ENCODE results near the gene BANF1.

The BANF1 gene

GRCh38 chr11:65977621-65978390 lies 24.5 kb upstream of the BANF1 start:
- no peak for TF ChIP-seq REST (IDR thresholded peaks at IDR 0.05; ENCODE audit: low read depth)
- TF ChIP-seq EP300 (IDR thresholded peaks at IDR 0.05; ENCODE audit: borderline replicate concordance) = no peak
- no peak for TF ChIP-seq TCF12 (IDR thresholded peaks at IDR 0.05; ENCODE audit: low read depth)
- TF ChIP-seq FOXM1 (IDR thresholded peaks at IDR 0.05; ENCODE audit: borderline replicate concordance, low read depth) = no peak
- no peak for TF ChIP-seq RAD21 (IDR thresholded peaks at IDR 0.05; ENCODE audit: low read depth)
- no peak for TF ChIP-seq NFIC (IDR thresholded peaks at IDR 0.05)
- no peak for TF ChIP-seq CEBPB (IDR thresholded peaks at IDR 0.05)
- TF ChIP-seq YY1 (IDR thresholded peaks at IDR 0.05; ENCODE audit: low read depth) = no peak
- TF ChIP-seq MAX (IDR thresholded peaks at IDR 0.05) = no peak

- no peak for TF ChIP-seq REST (IDR thresholded peaks at IDR 0.05; ENCODE audit: low read depth)
- no peak for TF ChIP-seq MAX (IDR thresholded peaks at IDR 0.05)
- no peak for TF ChIP-seq TAF1 (IDR thresholded peaks at IDR 0.05; ENCODE audit: low read depth)
- no peak for TF ChIP-seq EP300 (IDR thresholded peaks at IDR 0.05; ENCODE audit: borderline replicate concordance)
- no peak for TF ChIP-seq FOXM1 (IDR thresholded peaks at IDR 0.05; ENCODE audit: borderline replicate concordance, low read depth)
- TF ChIP-seq EGR1 (IDR thresholded peaks at IDR 0.05) = no peak
- TF ChIP-seq NFIC (IDR thresholded peaks at IDR 0.05) = no peak
- no peak for TF ChIP-seq USF1 (IDR thresholded peaks at IDR 0.05)
- TF ChIP-seq CREB1 (IDR thresholded peaks at IDR 0.05; ENCODE audit: low read depth) = no peak
Measured at GRCh38 chr11:65978391-65979238, 23.7 kb upstream of the BANF1 start.

GRCh38 chr11:65979261-65979759 lies 23.0 kb upstream of the BANF1 start:
- TF ChIP-seq CREB1 (IDR thresholded peaks at IDR 0.05; ENCODE audit: low read depth) = no peak
- no peak for TF ChIP-seq CEBPB (IDR thresholded peaks at IDR 0.05)
- TF ChIP-seq EP300 (IDR thresholded peaks at IDR 0.05; ENCODE audit: borderline replicate concordance) = no peak
- TF ChIP-seq ZBTB7A (IDR thresholded peaks at IDR 0.05; ENCODE audit: low read depth) = no peak
- TF ChIP-seq FOXM1 (IDR thresholded peaks at IDR 0.05; ENCODE audit: borderline replicate concordance, low read depth) = no peak
- TF ChIP-seq REST (IDR thresholded peaks at IDR 0.05; ENCODE audit: low read depth) = no peak
- no peak for TF ChIP-seq TEAD4 (IDR thresholded peaks at IDR 0.05)
- TF ChIP-seq TCF12 (IDR thresholded peaks at IDR 0.05; ENCODE audit: low read depth) = no peak
- TF ChIP-seq TAF1 (IDR thresholded peaks at IDR 0.05; ENCODE audit: low read depth) = no peak
- no peak for TF ChIP-seq YY1 (IDR thresholded peaks at IDR 0.05; ENCODE audit: low read depth)
- no peak for TF ChIP-seq RAD21 (IDR thresholded peaks at IDR 0.05; ENCODE audit: low read depth)
- TF ChIP-seq NFIC (IDR thresholded peaks at IDR 0.05) = no peak
- no peak for TF ChIP-seq EGR1 (IDR thresholded peaks at IDR 0.05)
- no peak for TF ChIP-seq MAX (IDR thresholded peaks at IDR 0.05)
- no peak for TF ChIP-seq USF1 (IDR thresholded peaks at IDR 0.05)
